NCI-H187 (cell line): ENCODE measurements around the gene MUC15.
"Not testable (repeated sequence)": the region's sequence is repeated elsewhere in the genome, so short reads cannot be mapped to it uniquely, and the experiment has no call there.

Experiments
- DNase-seq, 2 experiments: peaks; one replicate each; lab custom pipeline; 2025; lab: John Stamatoyannopoulos, UW

MUC15 gene

GRCh38 chr11:26571861-26572654 lies at the start of gene MUC15:
Gene MUC15, minus strand, starts transcription at chr11:26572263. Its CDS starts 5,169 bp downstream, at chr11:26567094.
- DNase-seq = no peak

DNA sequence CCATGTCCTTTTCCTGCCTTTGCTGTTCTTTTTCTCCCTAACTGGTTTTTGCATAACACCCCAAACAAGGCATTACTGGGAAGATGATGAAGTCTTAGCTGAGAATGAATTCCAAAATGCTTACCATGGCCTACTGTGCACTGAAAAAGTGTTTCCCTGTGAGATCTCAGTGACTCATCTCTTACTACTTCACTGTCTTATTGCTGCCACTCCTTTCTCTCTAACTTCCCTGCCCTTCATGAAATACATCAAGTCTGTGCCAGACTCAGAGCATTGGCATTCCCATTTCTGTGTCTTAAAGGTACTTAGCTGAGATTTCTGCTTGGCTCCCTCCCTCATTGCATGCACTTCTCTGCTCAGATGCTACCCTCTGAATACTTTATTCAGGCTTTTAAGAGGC lies 49.1 kb upstream of the MUC15 start:
- no peak for DNase-seq

DNA sequence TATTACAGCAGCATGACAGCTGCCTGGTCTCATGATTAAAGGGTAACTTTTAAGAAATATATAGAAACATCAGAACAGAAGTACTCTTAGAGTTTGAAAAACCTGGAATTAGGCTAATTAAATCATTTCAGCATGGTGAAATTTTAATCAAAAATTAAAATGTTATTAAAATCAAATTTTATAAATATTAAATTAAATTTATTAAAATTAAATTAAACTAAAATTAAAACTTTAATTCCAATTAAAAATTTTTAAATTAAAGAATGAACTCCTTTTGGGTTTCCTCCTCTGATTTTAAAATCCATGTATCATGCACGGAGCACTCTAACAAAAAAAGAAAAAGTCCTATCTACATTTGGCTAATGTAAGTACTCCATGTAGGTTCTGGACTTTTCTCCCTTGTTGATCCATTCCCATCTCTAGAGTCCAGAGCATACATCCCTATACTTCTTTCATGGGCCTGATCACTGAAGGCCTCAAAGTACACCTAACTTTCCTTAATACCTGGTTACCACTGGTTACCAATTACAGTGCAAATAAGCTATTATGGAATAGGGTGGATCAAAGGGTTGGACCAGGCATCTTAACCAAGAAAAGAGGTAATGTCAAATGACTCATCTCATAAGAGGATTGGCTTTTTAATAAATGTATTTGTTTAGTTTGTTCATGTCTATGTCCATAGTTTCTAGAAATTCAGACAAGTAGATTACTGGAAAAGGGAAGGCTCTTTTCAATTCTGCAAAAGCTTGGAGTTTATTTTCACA lies 48.4 kb upstream of the MUC15 start:
- no peak for DNase-seq

- no peak for DNase-seq
These were observed 46.4 kb upstream of the MUC15 start for GRCh38 chr11:26618441-26618840.

DNA sequence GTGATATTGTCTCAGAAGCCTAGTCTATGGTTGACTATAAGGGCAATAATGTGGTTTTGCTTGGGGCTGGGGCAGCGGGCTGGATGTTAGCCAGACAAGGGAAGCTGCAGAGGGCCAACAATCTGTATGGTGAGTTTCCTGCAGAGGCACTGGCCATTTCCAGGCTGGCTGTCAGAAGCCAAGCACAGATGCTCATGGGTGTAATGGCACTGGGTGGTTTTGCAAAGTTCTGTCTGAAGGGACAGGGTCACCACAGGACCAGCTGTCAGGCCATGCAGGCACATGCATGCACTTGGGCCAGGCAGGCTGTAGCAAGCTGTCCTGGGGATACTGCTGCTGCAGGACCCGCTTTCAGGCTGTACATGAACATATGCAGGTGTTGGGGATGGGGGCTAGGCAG lies 41.7 kb upstream of the MUC15 start:
- DNase-seq = no peak

- no peak for DNase-seq
These were observed 36.6 kb upstream of the MUC15 start for GRCh38 chr11:26608507-26609146.

GRCh38 chr11:26607725-26608506 lies 35.9 kb upstream of the MUC15 start:
- no peak for DNase-seq

DNA sequence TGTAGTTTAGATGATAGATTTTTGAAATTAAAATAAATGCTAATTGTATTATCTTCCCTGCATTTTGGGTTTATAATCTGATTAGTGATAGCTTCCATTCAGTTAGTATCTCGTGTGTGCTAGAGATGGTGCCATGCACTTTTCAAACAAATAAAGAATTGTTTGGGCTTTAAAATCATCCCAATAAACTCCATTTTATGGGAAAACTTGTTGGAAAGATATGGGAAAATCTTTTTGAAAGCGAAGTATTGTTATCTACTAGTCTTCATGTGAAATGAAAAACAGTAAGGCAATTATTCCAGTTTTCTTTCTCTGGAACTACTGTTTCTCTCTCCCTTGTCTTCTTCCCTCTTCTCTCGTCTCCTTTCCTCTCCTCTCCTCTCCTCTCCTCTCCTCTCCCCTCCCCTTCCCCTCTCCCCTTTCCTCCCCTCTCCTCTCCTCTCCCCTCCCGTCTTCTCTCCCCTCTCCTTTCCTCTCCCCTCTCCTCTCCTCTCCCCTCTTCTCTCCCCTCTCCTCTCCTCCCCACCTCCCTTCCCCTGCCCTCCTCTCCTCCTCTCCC lies 27.9 kb upstream of the MUC15 start:
- DNase-seq = no peak

DNA sequence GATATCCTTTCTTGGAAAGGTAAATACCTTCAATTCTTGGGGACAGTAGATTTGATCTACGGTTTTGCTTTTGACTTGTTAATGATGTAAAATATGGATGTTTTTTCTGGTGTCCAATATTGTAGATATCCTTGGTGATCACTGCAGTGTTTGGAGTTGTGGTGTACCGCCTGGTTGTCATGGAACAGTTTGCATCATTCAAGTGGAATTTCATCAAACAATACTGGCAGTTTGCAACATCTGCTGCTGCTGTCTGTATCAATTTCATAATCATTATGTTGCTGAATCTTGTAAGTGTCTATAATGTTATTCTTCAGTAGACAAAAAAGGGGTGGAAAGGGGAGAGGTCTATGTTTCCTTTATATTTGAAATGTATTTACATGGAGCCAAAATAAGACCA lies 27.4 kb upstream of the MUC15 start:
- no peak for DNase-seq

GRCh38 chr11:26597899-26598298 lies 25.8 kb upstream of the MUC15 start:
- no peak for DNase-seq

GRCh38 chr11:26597049-26597689 lies 25.1 kb upstream of the MUC15 start:
- not testable (repeated sequence) for DNase-seq

- not testable (repeated sequence) for DNase-seq
These were observed 23.3 kb upstream of the MUC15 start for GRCh38 chr11:26595207-26595865.

DNA sequence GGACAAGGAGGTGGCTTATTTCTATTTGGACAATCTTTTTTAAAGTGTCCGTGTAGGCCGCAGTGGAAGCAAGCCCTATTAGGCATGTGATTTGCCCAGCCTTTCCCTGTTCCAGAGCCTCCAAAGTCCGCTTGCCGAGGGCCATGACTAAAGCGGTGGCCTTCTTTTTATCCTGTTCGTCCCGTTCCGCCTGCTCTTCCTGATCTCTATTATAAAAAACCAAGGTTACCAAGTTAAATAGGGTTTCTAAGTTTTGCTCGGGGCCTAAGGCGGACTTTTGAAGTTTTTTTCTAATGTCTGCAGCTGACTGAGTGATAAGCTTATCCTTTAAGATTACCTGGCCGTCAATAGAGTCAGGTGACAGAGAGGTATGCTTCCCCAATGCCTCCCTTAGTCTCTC lies 21.6 kb upstream of the MUC15 start:
- DNase-seq = no peak

DNA sequence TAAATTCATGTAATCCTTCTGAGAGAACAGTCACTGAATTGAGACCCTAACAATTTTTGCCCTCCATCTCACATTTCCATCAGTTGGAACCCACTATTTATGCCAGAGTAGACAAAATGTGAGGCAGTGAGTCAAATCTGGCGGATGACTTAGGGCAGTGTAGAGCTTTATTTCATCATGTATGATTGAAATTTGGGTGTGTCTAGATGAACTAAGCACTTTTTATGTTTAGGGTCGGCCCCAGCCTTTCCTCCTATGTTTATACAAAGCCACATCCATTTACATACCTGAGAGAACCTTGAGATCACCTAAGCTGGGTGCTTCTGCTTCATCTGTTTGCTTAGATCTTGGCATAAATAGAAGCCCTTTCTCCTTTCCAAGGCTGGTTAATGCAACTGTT lies 15.0 kb upstream of the MUC15 start:
- no peak for DNase-seq

GRCh38 chr11:26584818-26585217 lies 12.8 kb upstream of the MUC15 start:
- no peak for DNase-seq

- no peak for DNase-seq
These were observed 11.5 kb upstream of the MUC15 start for GRCh38 chr11:26583550-26583949.

DNA sequence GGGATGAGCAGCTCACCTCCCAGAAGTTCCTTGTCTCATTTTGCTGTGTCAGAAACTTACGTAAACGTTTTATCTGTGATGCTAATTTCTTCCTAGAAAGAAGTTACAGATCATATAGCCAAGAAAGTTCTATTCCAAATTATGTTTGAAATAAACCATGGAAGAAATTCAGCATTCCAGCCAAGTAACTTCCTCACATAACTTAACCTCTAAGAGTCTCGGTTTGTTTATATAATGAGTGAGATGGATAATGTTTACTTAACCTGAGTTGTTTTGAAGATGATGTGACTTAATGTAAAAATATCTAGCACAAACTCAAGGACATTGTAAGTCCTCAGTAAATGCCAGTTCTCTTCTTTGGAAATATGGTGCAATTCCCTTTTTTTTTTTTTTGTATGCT lies 8.9 kb upstream of the MUC15 start:
- DNase-seq = no peak

- no peak for DNase-seq
These were observed 7.6 kb upstream of the MUC15 start for GRCh38 chr11:26579683-26580082.

GRCh38 chr11:26578998-26579661 lies 7.1 kb upstream of the MUC15 start:
- no peak for DNase-seq

DNA sequence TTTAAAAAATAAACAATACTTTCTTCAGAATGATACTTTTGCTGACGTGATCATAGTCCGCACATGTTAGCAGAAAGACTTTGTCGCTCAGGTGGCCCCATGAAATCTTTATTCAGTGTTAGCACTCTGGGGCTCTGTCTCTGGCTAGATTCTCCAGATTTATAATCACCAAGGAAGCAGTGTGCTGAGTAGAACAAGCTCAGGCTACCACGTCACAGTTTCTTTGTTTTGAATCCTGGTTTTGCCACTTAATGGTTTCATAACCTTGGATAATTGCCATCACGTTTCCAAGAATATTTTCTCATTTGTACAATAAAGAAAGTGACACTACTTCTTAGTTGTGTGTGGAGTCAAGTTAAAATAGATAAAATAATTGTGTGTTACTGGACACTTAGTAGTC lies 3.9 kb upstream of the MUC15 start:
- DNase-seq = no peak
